ENCODE results near the gene SLC16A10. TPM values are rescaled to one million over a fixed set of nuclear protein-coding genes. Genes with fewer than 3 reads are reported as not detected.

SLC16A10 gene
- total RNA-seq, 3 donors from 2014 or later, result 1.3 to 5.4 (median 1.8) TPM

- H3K36me3 ChIP-seq, result no peaks in the 10 kb centered on the region
- no peak for TF ChIP-seq POLR2AphosphoS5 (IDR thresholded peaks at IDR 0.05)
- DNase-seq (ENCODE audit: low spot score in 2 of 2), result no peak
Observed at GRCh38 chr6:111267764-111268333, 180.5 kb downstream of the SLC16A10 start.

DNA sequence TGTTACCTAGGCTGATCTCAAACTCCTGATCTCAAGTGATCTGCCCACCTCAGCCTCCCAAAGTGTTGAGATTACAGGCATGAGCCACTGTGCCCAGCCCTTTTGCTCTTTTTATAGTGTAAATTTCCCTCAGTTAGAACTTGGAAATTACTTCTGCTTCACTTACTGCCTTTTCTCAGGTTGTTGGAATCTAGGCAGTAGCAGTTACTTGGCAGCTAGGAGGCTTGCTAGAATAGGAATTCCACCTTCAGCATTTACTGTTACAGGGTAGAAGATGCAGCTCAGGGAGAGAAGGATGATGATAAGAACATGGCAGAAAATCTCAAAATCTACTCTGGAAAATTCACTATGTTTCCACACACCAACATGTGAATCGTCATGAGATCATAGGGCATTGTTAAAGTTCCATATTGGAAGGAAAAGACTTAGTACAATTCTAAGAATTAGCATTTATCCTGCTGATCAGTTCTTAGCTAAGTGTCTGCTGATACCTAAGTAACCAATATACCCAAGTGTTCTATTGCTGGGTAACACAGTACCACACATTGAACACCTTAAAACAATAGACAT lies 182.2 kb downstream of the SLC16A10 start:
- H3K4me3 ChIP-seq, result no peak overlapping the region
- no peaks in the 10 kb centered on the region for H3K36me3 ChIP-seq
- no peaks in the 10 kb centered on the region for H3K4me1 ChIP-seq
- DNase-seq (ENCODE audit: low spot score in 2 of 2), result no peak
- peaks cover 12 to 18% of the 10 kb centered on the region in 2 donors for H3K9me3 ChIP-seq
- TF ChIP-seq POLR2A (IDR thresholded peaks at IDR 0.05) (no peak), POLR2AphosphoS5 (IDR thresholded peaks at IDR 0.05) (no peak), CTCF (IDR thresholded peaks at IDR 0.05) (no peak)
- H3K27ac ChIP-seq, result no peak overlapping the region
- H3K27me3 ChIP-seq, result no peaks in the 10 kb centered on the region
- intact Hi-C loops (cut with DNase I; ENCODE audit: low total_unique reads), result no loop called here

More at GRCh38 chr6:111267764-111268333, 180.5 kb downstream of the SLC16A10 start:
- no peak overlapping the region for H3K27ac ChIP-seq
- H3K27me3 ChIP-seq, result no peaks in the 10 kb centered on the region
- H3K4me3 ChIP-seq, result no peak overlapping the region
- peaks cover 0 to 6% of the 10 kb centered on the region in 2 donors for H3K9me3 ChIP-seq
- H3K4me1 ChIP-seq, result no peaks in the 10 kb centered on the region
- intact Hi-C loops (cut with DNase I; ENCODE audit: low total_unique reads), result no loop called here

DNA sequence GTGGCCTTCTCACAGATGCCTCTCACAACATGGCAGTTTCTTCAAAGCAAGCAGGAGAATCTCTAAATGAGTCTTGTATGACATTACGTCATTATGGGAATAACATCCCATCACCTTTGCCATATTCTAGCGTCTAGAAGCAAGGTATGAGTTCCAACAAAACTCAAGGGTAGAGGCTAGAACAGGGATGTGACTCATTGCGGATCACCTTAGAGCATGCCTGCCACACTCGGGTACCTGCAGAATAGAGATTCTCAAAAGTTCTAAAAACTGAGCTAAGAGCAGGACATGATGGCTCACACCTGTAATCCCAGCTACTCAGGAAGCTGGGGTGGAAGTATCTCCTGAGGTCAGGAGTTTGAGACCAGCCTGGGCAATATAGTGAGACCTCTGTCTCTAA lies 182.8 kb downstream of the SLC16A10 start:
- Histone ChIP-seq H3K9me3 (peaks cover 18 to 24% of the 10 kb centered on the region in 2 donors), H3K4me1 (no peaks in the 10 kb centered on the region), H3K27ac (no peak overlapping the region), H3K27me3 (no peaks in the 10 kb centered on the region), H3K4me3 (no peak overlapping the region), H3K36me3 (no peaks in the 10 kb centered on the region)
- TF ChIP-seq CTCF (IDR thresholded peaks at IDR 0.05), result no peak
- no peak for TF ChIP-seq POLR2A (IDR thresholded peaks at IDR 0.05)
- no peak for TF ChIP-seq POLR2AphosphoS5 (IDR thresholded peaks at IDR 0.05)
- no peak for DNase-seq (ENCODE audit: low spot score in 2 of 2)
- intact Hi-C loops (cut with DNase I; ENCODE audit: low total_unique reads), result no loop called here

- H3K27ac ChIP-seq, result no peak overlapping the region
- no peaks in the 10 kb centered on the region for H3K4me1 ChIP-seq
- intact Hi-C loops (cut with DNase I; ENCODE audit: low total_unique reads), result no loop called here
- no peak for DNase-seq (ENCODE audit: low spot score in 2 of 2)
- peaks cover 30 to 31% of the 10 kb centered on the region in 2 donors for H3K9me3 ChIP-seq
- H3K27me3 ChIP-seq, result no peaks in the 10 kb centered on the region
- TF ChIP-seq POLR2AphosphoS5 (IDR thresholded peaks at IDR 0.05), result no peak
- no peak for TF ChIP-seq POLR2A (IDR thresholded peaks at IDR 0.05)
- TF ChIP-seq CTCF (IDR thresholded peaks at IDR 0.05), result no peak
- H3K4me3 ChIP-seq, result no peak overlapping the region
- peaks cover 5% of the 10 kb centered on the region for H3K36me3 ChIP-seq
Observed at GRCh38 chr6:111274593-111275217, 187.4 kb downstream of the SLC16A10 start.

- Histone ChIP-seq H3K4me3 (no peak overlapping the region), H3K9me3 (peaks cover 30 to 31% of the 10 kb centered on the region in 2 donors), H3K36me3 (peaks cover 5% of the 10 kb centered on the region), H3K27me3 (no peaks in the 10 kb centered on the region), H3K4me1 (no peaks in the 10 kb centered on the region), H3K27ac (no peak overlapping the region)
- TF ChIP-seq CTCF (IDR thresholded peaks at IDR 0.05), result no peak
- no peak for TF ChIP-seq POLR2AphosphoS5 (IDR thresholded peaks at IDR 0.05)
- no peak for TF ChIP-seq POLR2A (IDR thresholded peaks at IDR 0.05)
- intact Hi-C loops (cut with DNase I; ENCODE audit: low total_unique reads), result no loop called here
- DNase-seq (ENCODE audit: low spot score in 2 of 2), result no peak
Observed at GRCh38 chr6:111276335-111276734, 189.0 kb downstream of the SLC16A10 start.

All from breast epithelium (tissue), 4 donors.